Aorta (tissue), 5 donors: ENCODE data around the gene NTPCR. TPM values are rescaled to one million over a fixed set of nuclear protein-coding genes. Genes with fewer than 3 reads are reported as not detected.

Source experiments
- ATAC-seq: fragments of 200-7000 bp; cut with Tn5 transposase; one replicate; pipeline ENCODE4 v1.9.1; 2022; ENCODE audit warnings: moderate library complexity; ENCODE audit not compliant: low FRiP score
- DNase-seq, 2 donors: peaks; one replicate each; pipeline ENCODE4 v3.0.0-alpha.2; 2020
- H3K27ac ChIP-seq, 2 donors: one replicate each; pipeline ENCODE4 v1.5.1; 2013; ENCODE audit warnings: low read length in 2 of 2, mild to moderate bottlenecking in 2 of 2, moderate library complexity in 2 of 2, control low read depth in 1 of 2, inconsistent platforms in 1 of 2, low read depth in 1 of 2
- H3K27me3 ChIP-seq, 2 donors: one replicate each; pipeline ENCODE4 v1.6.1; 2013; ENCODE audit warnings: control low read depth in 1 of 2, low read length in 1 of 2, mild to moderate bottlenecking in 1 of 2, moderate library complexity in 1 of 2; ENCODE audit not compliant: insufficient read depth in 2 of 2, control insufficient read depth in 1 of 2
- H3K36me3 ChIP-seq, 2 donors: one replicate each; pipeline ENCODE4 v1.6.1; 2013; ENCODE audit warnings: control low read depth in 1 of 2, low read length in 1 of 2, mild to moderate bottlenecking in 1 of 2; ENCODE audit not compliant: insufficient read depth in 2 of 2, control insufficient read depth in 1 of 2
- H3K4me1 ChIP-seq, 2 donors: one replicate each; pipeline ENCODE4 v1.6.1; 2013; ENCODE audit warnings: low read length in 2 of 2, control low read depth in 1 of 2, mild to moderate bottlenecking in 1 of 2, moderate library complexity in 1 of 2; ENCODE audit not compliant: insufficient read depth in 2 of 2, control insufficient read depth in 1 of 2
- H3K4me3 ChIP-seq, 2 donors: one replicate each; pipeline ENCODE4 v1.5.1; 2013; ENCODE audit warnings: low read length in 2 of 2, control low read depth in 1 of 2, mild to moderate bottlenecking in 1 of 2
- H3K9me3 ChIP-seq: one replicate; pipeline ENCODE4 v1.6.1; 2013; ENCODE audit warnings: mild to moderate bottlenecking, low read length; ENCODE audit not compliant: control insufficient read depth
- WGBS, 2 donors: extraction: QIAGEN DNeasy Blood & Tissue Kit; methylation state at CpG; one replicate each; pipeline ENCODE4 v1.1.7; 2013; 5-methylcytosine and 5-hydroxymethylcytosine counted together
- intact Hi-C, 2 donors: fragments of 100-400 bp; cut with DNase I; formaldehyde crosslinking; loops; one replicate each; pipeline versions ENCODE4 v1.14.2 to v1.15.0; 2022
- polyA plus RNA-seq, 2 donors: library from polyadenylated mRNA; stranded (reverse); fragments of 200-250 nt; gene quantifications; one replicate each; pipeline ENCODE4 v1.2.3, GENCODE V29; 2013
- total RNA-seq, 2 donors: library from RNA; stranded (reverse); fragmentation: NEBNext Ultra II Directional; extraction: Animal tissue kit (Norgen Biotek cat#: 25700); gene quantifications; one replicate each; pipeline ENCODE4 v1.2.1, GENCODE V29; 2021
- donor health status: healthy with polysubstance abuse.
- donor health status: Bipolar disorder and iron deficiency.
- donor health status: DM: no; HTN: no; CAD: no.
- donor health status: DM: no; HTN: no; CAD: no.
- donor health status: DM: yes; HTN: yes; CAD: no.

NTPCR gene
- total and polyA plus RNA-seq, 4 donors, result 21.3 to 62.0 (median 31.3) TPM

- no peaks in the 10 kb centered on the region for H3K36me3 ChIP-seq
- no peak overlapping the region for H3K4me3 ChIP-seq
- WGBS, 2 donors, result 92 to 96% methylated on average over 11 of the region's 11 CpGs
- DNase-seq (no peak), ATAC-seq (no peak)
- H3K27me3 ChIP-seq, result peaks cover 0 to 6% of the 10 kb centered on the region in 2 donors
- H3K9me3 ChIP-seq, result peaks cover 3% of the 10 kb centered on the region
- no peaks in the 10 kb centered on the region for H3K4me1 ChIP-seq
- intact Hi-C loops, result no loop called here
- no peak overlapping the region for H3K27ac ChIP-seq
Measured at GRCh38 chr1:232938926-232939325, 11.5 kb upstream of the NTPCR start.

- ATAC-seq (no peak), DNase-seq (no peak)
- H3K27me3 ChIP-seq, result peaks cover 0 to 6% of the 10 kb centered on the region in 2 donors
- intact Hi-C loops, result loop anchor here in 1 of 2 donors (10.0 kb wide), 1 partner anchor 305 kb away; the partner anchor contains the start of gene SIPA1L2
- H3K4me3 ChIP-seq, result no peak overlapping the region
- H3K36me3 ChIP-seq, result no peaks in the 10 kb centered on the region
- H3K27ac ChIP-seq, result no peak overlapping the region
- peaks cover 5% of the 10 kb centered on the region for H3K9me3 ChIP-seq
- 81 to 89% methylated on average over 2 of the region's 2 CpGs for WGBS, 2 donors
- no peaks in the 10 kb centered on the region for H3K4me1 ChIP-seq
Measured at GRCh38 chr1:232939748-232940147, 10.7 kb upstream of the NTPCR start.

- 59 to 66% methylated on average over 1 of the region's 1 CpG for WGBS, 2 donors
- ATAC-seq (no peak), DNase-seq (no peak)
- Histone ChIP-seq H3K36me3 (no peaks in the 10 kb centered on the region), H3K4me3 (no peak overlapping the region), H3K27ac (no peak overlapping the region), H3K27me3 (peaks cover 0 to 6% of the 10 kb centered on the region in 2 donors), H3K9me3 (peaks cover 5% of the 10 kb centered on the region), H3K4me1 (no peaks in the 10 kb centered on the region)
- intact Hi-C loops, result loop anchor here in 1 of 2 donors (10.0 kb wide), 1 partner anchor 305 kb away; the partner anchor contains the start of gene SIPA1L2
Measured at GRCh38 chr1:232940262-232940661, 10.1 kb upstream of the NTPCR start.

GRCh38 chr1:232942413-232943294 is 7.8 kb upstream of the NTPCR start:
- intact Hi-C loops, result loop anchor here in 1 of 2 donors (10.0 kb wide), 1 partner anchor 308 kb away; the partner anchor contains the start of gene SIPA1L2
- ATAC-seq (no peak), DNase-seq (no peak)
- Histone ChIP-seq H3K36me3 (no peaks in the 10 kb centered on the region), H3K27me3 (peaks cover 0 to 6% of the 10 kb centered on the region in 2 donors), H3K27ac (no peak overlapping the region), H3K4me1 (no peaks in the 10 kb centered on the region), H3K9me3 (peaks cover 5% of the 10 kb centered on the region), H3K4me3 (no peak overlapping the region)
- WGBS, 2 donors, result 74 to 79% methylated on average over 8 of the region's 8 CpGs

- DNase-seq (no peak), ATAC-seq (no peak)
- Histone ChIP-seq H3K36me3 (no peaks in the 10 kb centered on the region), H3K4me3 (no peak overlapping the region), H3K4me1 (no peaks in the 10 kb centered on the region), H3K27me3 (peaks cover 0 to 6% of the 10 kb centered on the region in 2 donors), H3K27ac (no peak overlapping the region), H3K9me3 (peaks cover 5% of the 10 kb centered on the region)
- intact Hi-C loops, result loop anchor here in 1 of 2 donors (10.0 kb wide), 1 partner anchor 309 kb away; the partner anchor contains the start of gene SIPA1L2
- 32 to 35% methylated on average over 9 of the region's 9 CpGs for WGBS, 2 donors
Measured at GRCh38 chr1:232943679-232944252, 6.6 kb upstream of the NTPCR start.

GRCh38 chr1:232944347-232944746 is 6.1 kb upstream of the NTPCR start:
- Histone ChIP-seq H3K27me3 (peaks cover 0 to 6% of the 10 kb centered on the region in 2 donors), H3K4me3 (no peak overlapping the region), H3K4me1 (no peaks in the 10 kb centered on the region), H3K9me3 (peaks cover 5% of the 10 kb centered on the region), H3K36me3 (no peaks in the 10 kb centered on the region), H3K27ac (no peak overlapping the region)
- WGBS, 2 donors, result 71 to 75% methylated on average over 5 of the region's 5 CpGs
- intact Hi-C loops, result loop anchor here in 1 of 2 donors (10.0 kb wide), 1 partner anchor 310 kb away; the partner anchor contains the start of gene SIPA1L2
- ATAC-seq, result no peak
- no peak for DNase-seq

GRCh38 chr1:232949636-232950196 is 695 bp upstream of the NTPCR start:
- Histone ChIP-seq H3K36me3 (no peaks in the 10 kb centered on the region), H3K9me3 (no peaks in the 10 kb centered on the region), H3K27ac (no peak overlapping the region), H3K27me3 (no peaks in the 10 kb centered on the region), H3K4me1 (no peaks in the 10 kb centered on the region), H3K4me3 (peak overlapping the region; percentile 67 to 71)
- 91 to 92% methylated on average over 5 of the region's 5 CpGs for WGBS, 2 donors
- DNase-seq, result no peak
- intact Hi-C loops, result loop anchor here (5.0 to 10.0 kb wide), 2 partner anchors 182 to 315 kb away; partner anchors contain the start of gene SIPA1L2 (in 2 of the 2)
- no peak for ATAC-seq

- intact Hi-C loops, result loop anchor here in 1 of 2 donors (5.0 to 10.0 kb wide), 2 partner anchors 184 to 316 kb away; partner anchors contain the start of gene SIPA1L2
- Histone ChIP-seq H3K27ac (no peak overlapping the region), H3K36me3 (no peaks in the 10 kb centered on the region), H3K4me3 (peak overlapping the region; percentile 67 to 73), H3K4me1 (no peaks in the 10 kb centered on the region), H3K27me3 (no peaks in the 10 kb centered on the region), H3K9me3 (no peaks in the 10 kb centered on the region)
- ATAC-seq, result no peak
- no peak for DNase-seq
- 20 to 31% methylated on average over 5 of the region's 5 CpGs for WGBS, 2 donors
Measured at GRCh38 chr1:232951180-232951579, 769 bp downstream of the NTPCR start.
